Mammary epithelial cell (primary cell): ENCODE data around the gene TUBGCP2.

Experiments used
- EZH2 ChIP-seq: IDR thresholded peaks from 2 replicates; pipeline ENCODE4 v1.6.1; 2012; ENCODE audit warnings: low read length, inconsistent platforms, borderline replicate concordance
- TF ChIP-seq, protein P1 (sequence below), 2 donors: IDR thresholded peaks in 1 of 2; conservative IDR thresholded peaks in 1 of 2; 2 replicates each; pipeline ENCODE4 v1.5.1; 2011 to 2012; ENCODE audit warnings: inconsistent platforms in 2 of 2, low read length in 2 of 2, mild to moderate bottlenecking in 2 of 2, control low read depth in 1 of 2, low read depth in 1 of 2; ENCODE audit not compliant: insufficient read depth in 1 of 2; ENCODE audit errors: extremely low read depth in 1 of 2

DNA sequence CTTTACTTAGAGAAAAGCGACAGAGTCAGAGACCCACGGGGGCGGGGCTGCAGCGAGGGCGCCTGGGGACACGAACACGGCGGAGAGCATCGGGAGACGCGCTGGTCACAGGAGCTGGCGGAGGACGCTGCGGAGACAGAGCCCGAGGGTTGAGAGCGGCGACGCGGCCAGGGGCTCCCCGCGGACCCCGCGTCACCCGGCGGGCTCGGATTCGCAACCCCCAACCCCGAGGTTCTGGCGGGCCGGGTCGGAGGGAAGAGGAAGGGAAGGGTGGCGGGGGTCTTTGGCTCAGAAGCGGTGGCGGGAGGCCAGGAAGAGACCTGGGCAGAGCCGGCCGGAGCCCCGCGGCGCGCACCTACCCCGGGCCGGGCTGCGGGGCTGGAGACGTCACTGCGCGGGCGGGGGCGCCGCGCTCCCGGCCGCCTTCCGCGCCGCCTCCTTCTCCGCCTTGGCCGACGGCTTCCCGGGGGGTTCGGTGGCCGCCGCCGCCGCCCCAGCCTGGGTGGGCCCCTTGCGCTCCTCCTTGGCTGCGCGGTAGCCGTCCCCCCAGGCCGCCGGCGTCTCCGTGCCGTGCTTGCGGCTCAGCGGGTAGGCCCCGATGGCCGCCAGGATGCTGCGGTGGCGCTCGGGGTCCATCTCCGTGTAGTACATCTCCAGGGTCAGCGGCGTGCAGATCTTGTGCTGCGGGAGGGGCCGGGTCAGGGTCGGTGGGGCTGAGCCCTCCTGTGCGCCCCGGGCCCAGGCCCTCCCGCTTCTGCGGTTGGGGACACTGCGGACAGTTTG is 17.0 kb upstream of the TUBGCP2 start:
- TF ChIP-seq, protein P1, sequence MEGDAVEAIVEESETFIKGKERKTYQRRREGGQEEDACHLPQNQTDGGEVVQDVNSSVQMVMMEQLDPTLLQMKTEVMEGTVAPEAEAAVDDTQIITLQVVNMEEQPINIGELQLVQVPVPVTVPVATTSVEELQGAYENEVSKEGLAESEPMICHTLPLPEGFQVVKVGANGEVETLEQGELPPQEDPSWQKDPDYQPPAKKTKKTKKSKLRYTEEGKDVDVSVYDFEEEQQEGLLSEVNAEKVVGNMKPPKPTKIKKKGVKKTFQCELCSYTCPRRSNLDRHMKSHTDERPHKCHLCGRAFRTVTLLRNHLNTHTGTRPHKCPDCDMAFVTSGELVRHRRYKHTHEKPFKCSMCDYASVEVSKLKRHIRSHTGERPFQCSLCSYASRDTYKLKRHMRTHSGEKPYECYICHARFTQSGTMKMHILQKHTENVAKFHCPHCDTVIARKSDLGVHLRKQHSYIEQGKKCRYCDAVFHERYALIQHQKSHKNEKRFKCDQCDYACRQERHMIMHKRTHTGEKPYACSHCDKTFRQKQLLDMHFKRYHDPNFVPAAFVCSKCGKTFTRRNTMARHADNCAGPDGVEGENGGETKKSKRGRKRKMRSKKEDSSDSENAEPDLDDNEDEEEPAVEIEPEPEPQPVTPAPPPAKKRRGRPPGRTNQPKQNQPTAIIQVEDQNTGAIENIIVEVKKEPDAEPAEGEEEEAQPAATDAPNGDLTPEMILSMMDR (conservative IDR thresholded peaks at IDR 0.05 in 1 of 2, IDR thresholded peaks at IDR 0.05 in 1 of 2; ENCODE audit: extremely low read depth in 1 of 2, insufficient read depth in 1 of 2, low read depth in 1 of 2, low read length in 2 of 2) = no peak
- TF ChIP-seq EZH2 = no peak
